ENCODE measurements around the gene LRRFIP2. TPM values are rescaled to one million over a fixed set of nuclear protein-coding genes. Genes with fewer than 3 reads are reported as not detected.

Gene LRRFIP2
- total RNA-seq, 1 experiment from 2014 or later: 40.2 TPM

- no peaks in the 10 kb centered on the region for H3K79me2 ChIP-seq (ENCODE audit: low read depth)
- H3K4me2 ChIP-seq: no peak overlapping the region
- TF ChIP-seq, protein P1, sequence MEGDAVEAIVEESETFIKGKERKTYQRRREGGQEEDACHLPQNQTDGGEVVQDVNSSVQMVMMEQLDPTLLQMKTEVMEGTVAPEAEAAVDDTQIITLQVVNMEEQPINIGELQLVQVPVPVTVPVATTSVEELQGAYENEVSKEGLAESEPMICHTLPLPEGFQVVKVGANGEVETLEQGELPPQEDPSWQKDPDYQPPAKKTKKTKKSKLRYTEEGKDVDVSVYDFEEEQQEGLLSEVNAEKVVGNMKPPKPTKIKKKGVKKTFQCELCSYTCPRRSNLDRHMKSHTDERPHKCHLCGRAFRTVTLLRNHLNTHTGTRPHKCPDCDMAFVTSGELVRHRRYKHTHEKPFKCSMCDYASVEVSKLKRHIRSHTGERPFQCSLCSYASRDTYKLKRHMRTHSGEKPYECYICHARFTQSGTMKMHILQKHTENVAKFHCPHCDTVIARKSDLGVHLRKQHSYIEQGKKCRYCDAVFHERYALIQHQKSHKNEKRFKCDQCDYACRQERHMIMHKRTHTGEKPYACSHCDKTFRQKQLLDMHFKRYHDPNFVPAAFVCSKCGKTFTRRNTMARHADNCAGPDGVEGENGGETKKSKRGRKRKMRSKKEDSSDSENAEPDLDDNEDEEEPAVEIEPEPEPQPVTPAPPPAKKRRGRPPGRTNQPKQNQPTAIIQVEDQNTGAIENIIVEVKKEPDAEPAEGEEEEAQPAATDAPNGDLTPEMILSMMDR (conservative IDR thresholded peaks at IDR 0.05): no peak
- TF ChIP-seq EZH2 (IDR thresholded peaks at IDR 0.05; ENCODE audit: low read depth): no peak
- ChIA-PET CTCF (no interaction called here), POLR2A (ENCODE audit: unreplicated experiment) (no interaction called here)
- H3K27ac ChIP-seq: no peak overlapping the region
- DNase-seq: no peak
- H3K4me3 ChIP-seq: no peak overlapping the region
- H3K36me3 ChIP-seq (ENCODE audit: low read depth): no peaks in the 10 kb centered on the region
- no peaks in the 10 kb centered on the region for H3K27me3 ChIP-seq (ENCODE audit: insufficient read depth, low read depth)
- no peaks in the 10 kb centered on the region for H3K4me1 ChIP-seq (replicated peaks; ENCODE audit: insufficient read depth)
- no peaks in the 10 kb centered on the region for H4K20me1 ChIP-seq (ENCODE audit: insufficient read depth)
- intact Hi-C loops (cut with micrococcal nuclease; ENCODE audit: unreplicated experiment): no loop called here
- H3F3A ChIP-seq (ENCODE audit: insufficient read depth, low read depth): no peaks in the 10 kb centered on the region
- H2AFZ ChIP-seq: no peak overlapping the region
- no peaks in the 10 kb centered on the region for H3K9me3 ChIP-seq (ENCODE audit: insufficient read depth, low read depth)
- H3K9me2 ChIP-seq (ENCODE audit: insufficient read depth): no peaks in the 10 kb centered on the region
- BruUV-seq (replicated peaks): no TSS peak
Observed at GRCh38 chr3:37150621-37151020, 23.8 kb downstream of the LRRFIP2 start.

GRCh38 chr3:37149257-37149656, 25.1 kb downstream of the LRRFIP2 start:
- Histone ChIP-seq H3K27me3 (ENCODE audit: insufficient read depth, low read depth) (no peaks in the 10 kb centered on the region), H3K9me3 (ENCODE audit: insufficient read depth, low read depth) (no peaks in the 10 kb centered on the region), H3K4me2 (no peak overlapping the region), H4K20me1 (ENCODE audit: insufficient read depth) (no peaks in the 10 kb centered on the region), H2AFZ (no peak overlapping the region), H3K36me3 (ENCODE audit: low read depth) (no peaks in the 10 kb centered on the region), H3K9me2 (ENCODE audit: insufficient read depth) (no peaks in the 10 kb centered on the region), H3K27ac (no peak overlapping the region), H3K4me3 (no peak overlapping the region), H3F3A (ENCODE audit: insufficient read depth, low read depth) (no peaks in the 10 kb centered on the region), H3K79me2 (ENCODE audit: low read depth) (no peaks in the 10 kb centered on the region), H3K4me1 (replicated peaks; ENCODE audit: insufficient read depth) (peaks cover 11% of the 10 kb centered on the region; the same call in 1 of the 2 replicates)
- TF ChIP-seq EZH2 (IDR thresholded peaks at IDR 0.05; ENCODE audit: low read depth): no peak
- TF ChIP-seq, protein P1 (conservative IDR thresholded peaks at IDR 0.05): no peak
- no peak for DNase-seq
- intact Hi-C loops (cut with micrococcal nuclease; ENCODE audit: unreplicated experiment): no loop called here
- CTCF ChIA-PET: no interaction called here
- POLR2A ChIA-PET (ENCODE audit: unreplicated experiment): no interaction called here
- BruUV-seq (replicated peaks): no TSS peak

DNA sequence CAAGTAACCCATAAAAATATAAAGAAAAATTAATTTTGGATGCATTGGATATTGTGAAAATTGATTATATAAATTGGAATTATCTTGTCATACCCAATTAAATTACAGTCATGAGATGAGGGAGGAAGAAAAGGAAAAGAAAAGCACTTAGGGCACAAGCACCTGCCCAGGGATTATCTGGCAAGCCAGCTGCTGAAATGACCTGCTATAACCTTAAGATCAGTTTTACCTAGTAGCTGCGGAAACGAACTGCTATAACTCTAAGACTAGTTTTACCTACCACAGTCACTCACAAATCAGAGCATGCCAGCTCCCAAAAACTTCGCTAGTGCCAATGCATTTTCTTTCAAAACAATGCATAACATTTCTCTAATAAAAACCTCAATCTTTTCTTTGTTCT, 26.2 kb downstream of the LRRFIP2 start:
- no peak for DNase-seq
- no peaks in the 10 kb centered on the region for H3K9me3 ChIP-seq (ENCODE audit: insufficient read depth, low read depth)
- no peak overlapping the region for H3K27ac ChIP-seq
- CTCF ChIA-PET: no interaction called here
- H3K79me2 ChIP-seq (ENCODE audit: low read depth): no peaks in the 10 kb centered on the region
- H3K4me2 ChIP-seq: no peak overlapping the region
- POLR2A ChIA-PET (ENCODE audit: unreplicated experiment): no interaction called here
- no peaks in the 10 kb centered on the region for H3F3A ChIP-seq (ENCODE audit: insufficient read depth, low read depth)
- intact Hi-C loops (cut with micrococcal nuclease; ENCODE audit: unreplicated experiment): no loop called here
- no peak overlapping the region for H3K4me3 ChIP-seq
- H3K36me3 ChIP-seq (ENCODE audit: low read depth): no peaks in the 10 kb centered on the region
- no peak overlapping the region for H2AFZ ChIP-seq
- BruUV-seq (replicated peaks): no TSS peak
- no peaks in the 10 kb centered on the region for H3K27me3 ChIP-seq (ENCODE audit: insufficient read depth, low read depth)
- no peaks in the 10 kb centered on the region for H4K20me1 ChIP-seq (ENCODE audit: insufficient read depth)
- no peaks in the 10 kb centered on the region for H3K9me2 ChIP-seq (ENCODE audit: insufficient read depth)
- no peak for TF ChIP-seq EZH2 (IDR thresholded peaks at IDR 0.05; ENCODE audit: low read depth)
- TF ChIP-seq, protein P1 (conservative IDR thresholded peaks at IDR 0.05): no peak
- peaks cover 11% of the 10 kb centered on the region; the same call in 1 of the 2 replicates for H3K4me1 ChIP-seq (replicated peaks; ENCODE audit: insufficient read depth)

Measured in PC-9 (cell line).